NCI-H1092 treated with DMSO at 0.1 percent for 48 hours (cell line): ENCODE data around the gene EFCAB6.

Source experiments
- DNase-seq: peaks from one replicate; lab custom pipeline; 2025; lab: John Stamatoyannopoulos, UW

EFCAB6 gene

DNA sequence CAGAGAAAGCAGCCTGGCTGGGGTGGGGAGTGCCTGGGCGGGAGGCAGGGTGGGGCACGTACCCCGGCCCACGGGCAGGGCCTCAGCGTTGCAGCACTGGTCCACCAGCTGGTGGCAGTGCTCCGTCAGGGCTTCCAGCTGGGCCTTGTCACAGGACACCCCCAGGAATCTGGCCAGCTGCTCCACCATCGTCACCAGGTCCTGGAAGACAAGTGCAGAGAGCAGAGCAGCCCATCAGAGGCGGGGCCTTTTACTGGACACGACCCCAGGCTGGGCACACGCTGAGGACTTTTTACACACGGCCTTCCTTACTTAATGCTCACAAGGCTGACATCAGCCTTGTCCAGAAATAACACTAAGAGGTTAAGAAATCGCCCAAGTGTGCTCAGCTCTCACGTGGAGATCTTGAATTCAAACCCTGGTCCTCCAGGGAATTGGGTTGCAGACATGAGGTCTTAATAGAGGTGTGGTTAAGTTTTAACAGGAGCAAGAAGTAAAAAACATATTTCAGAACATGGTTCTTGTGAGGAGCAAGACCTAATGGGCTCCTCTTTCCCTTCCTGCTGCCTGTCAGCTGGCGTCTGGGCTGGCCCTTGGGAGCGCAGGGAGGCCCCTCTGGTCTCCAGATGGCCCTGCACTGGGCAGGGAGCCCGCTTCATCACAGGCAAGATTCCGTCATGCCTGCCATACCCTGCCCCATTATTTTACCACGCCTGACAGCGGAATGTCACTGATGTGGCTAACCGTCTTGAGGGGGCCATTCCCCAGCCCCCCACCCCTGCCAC, 17.1 kb upstream of the EFCAB6 start:
- DNase-seq = no peak

DNA sequence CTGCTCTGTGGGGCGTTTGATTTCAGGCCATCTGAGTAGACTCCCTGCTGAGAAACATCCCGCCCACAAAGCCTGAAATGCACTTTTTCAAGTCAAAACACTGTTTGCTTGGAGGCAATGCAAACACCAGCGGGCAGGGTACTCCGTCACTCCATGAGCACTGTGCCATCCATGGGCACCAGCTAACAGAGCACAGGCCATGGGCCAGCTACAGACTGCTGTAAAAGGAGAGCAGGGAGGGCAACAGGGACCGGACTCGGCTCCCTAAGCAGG, 16.6 kb upstream of the EFCAB6 start:
- DNase-seq = no peak

DNA sequence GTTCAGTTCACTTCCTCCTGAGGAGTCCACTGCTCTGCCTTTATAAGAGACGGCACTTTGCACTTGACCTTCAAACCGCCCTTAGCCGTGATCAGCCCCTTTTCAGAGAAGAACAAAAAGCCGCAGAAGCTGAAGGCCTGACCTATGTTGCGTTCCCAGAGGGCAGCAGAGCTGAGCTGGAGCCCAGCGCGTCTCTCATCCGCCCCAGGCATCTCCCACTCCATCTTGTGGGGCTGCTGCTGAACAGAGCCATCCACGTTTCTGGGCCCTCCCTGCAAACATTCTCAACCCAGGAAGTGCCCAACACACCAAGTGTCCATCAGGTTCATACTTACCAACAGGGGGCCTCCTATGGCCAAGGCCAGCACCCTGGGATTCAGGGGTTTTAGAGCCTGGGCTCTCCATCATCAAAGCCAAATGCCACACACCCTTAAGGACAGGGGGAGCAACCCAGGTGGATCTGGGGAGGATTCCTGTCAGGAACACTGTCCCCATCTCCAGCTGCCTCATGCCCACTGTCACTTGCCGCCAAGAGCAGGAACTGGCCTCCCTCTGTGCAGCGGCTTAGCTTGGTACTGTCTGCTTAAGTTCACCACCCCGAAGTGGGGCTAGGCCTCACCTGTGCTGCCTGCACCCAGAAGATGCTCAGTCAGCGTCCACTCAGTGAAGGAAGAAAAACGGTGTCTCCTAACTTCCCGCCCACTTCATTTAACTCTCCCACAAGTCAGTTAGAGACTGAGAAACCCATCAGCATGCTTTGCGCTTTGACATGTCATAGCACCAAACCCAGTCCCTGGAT, 16.0 kb upstream of the EFCAB6 start:
- no peak for DNase-seq

DNA sequence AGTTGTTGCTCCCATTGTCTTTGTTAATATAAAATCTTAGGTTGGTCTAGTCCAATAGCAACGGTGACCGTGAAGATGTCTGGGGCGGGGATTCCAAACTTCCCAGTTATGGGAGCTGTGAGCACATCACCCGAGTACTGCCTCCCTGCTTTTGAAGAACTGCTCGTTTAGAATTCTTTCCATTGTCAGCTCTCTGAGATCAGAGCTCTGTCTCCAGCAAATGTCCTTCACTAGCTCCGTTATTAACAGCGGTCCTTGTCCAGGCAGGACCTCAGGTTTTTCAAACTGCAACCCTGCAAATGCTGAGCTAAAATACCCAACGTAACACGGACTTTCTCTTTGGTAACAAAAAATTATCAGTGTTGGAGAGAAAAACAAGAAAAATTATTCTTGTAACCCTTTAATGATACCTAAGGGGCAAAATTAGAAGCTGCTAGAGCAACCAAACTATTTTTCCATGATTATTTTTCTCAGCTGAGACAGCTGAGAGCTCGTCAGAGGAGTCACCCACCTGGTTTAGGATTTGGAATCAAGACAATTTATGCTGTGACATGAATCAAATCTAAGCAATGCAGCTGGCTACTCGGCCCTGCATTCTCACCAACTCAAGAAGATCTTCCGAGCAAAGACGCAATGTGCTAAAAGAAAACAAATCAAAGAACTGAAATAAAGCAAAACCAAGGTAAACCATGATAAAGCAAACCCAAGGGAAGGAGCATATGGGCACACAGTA, 15.1 kb upstream of the EFCAB6 start:
- no peak for DNase-seq

DNA sequence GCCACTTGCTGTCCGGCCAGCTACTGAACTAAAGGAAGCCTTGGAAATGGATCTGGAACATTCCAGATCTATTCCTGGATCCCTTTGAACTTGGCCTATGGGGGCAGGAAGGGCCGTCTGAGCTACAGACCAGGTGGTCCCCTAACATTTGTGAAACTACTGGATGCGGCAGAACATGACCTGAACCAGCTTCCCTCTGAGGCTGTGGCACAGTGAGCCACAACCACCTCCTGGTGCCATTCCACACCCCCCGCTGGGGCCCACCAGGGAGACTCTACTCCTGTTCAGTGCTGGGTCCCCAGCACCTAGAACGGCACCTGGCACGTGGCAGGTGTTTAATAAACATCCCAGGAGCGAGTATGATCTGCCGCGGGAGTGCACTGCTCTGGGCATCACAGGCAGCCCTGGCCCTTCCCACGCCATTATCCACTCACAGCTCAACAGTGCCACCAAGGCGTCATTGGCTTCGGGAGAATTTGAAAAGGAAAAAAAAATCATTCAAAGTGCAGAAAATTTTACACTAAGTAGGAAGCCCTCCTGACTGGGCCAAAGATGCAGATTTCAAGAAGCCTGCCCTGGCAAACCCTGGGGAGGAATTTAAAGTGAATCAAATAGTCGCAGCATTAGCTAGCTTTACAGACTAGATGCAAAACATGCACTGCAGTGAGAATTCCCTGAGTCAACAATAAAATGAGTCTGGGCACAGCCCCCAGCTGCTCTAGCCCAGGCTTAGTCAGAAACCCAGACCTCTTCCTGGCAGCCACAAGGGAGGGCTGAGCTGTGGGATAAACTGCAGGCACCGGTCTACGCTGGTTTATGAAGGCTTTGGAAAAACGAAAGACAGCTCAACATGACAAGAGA, 14.3 kb upstream of the EFCAB6 start:
- DNase-seq = no peak

DNA sequence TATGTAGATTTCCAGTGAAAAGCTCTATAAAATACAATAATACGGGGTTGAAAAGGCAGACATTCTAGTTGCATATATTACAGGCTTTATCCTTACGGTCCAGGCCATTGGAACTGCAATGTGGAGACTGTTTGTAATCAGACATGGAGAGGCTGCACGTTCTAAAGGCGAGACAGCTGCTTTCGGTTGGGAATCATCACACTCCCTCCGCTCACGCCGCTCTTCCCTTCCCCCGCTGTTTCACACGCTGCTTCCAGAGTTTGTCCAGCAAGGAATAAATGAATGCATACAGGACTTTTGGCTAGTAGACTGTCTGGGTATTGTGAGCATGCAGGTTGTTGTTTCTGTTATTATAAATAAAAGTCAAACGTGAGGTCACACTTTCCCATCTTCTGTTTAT, 13.5 kb upstream of the EFCAB6 start:
- DNase-seq = no peak

GRCh38 chr22:43824724-43825420, 12.8 kb upstream of the EFCAB6 start:
- DNase-seq = no peak

DNA sequence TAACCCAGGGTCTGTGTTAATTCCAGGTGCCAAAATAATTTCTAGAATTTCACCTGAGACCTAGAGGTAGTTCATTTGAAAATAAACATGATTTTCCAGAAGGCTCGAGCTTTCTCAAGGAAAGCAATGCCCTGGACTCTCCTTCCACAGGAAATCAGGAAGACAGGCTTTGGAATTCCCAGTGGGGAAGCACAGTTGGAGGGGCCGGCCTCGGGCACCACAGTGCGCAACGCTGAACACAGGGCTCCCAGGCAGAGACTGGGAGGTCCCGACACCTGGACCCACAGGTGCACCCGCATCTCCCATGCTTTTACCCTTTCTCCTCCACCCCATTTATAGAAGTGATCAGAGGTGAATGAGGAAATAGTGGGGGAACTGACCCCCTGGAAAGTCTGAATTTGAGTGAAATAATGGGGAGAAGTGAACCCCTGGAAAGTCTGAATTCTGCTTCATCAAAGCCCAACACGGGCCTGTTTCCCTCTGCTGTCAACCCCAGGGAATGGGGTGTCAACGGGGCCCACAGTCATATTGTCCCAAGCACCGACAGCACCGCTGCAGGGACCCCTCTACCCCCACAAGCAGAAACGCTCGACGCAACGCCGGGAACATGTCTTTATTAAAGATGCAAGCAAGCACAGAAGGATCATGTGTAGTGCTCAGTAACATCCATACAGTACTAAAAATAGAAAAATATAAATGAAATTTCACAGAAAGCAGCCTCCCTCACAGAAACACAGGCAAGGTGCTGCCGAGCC, 12.0 kb upstream of the EFCAB6 start:
- DNase-seq = no peak

GRCh38 chr22:43823353-43823908, 11.3 kb upstream of the EFCAB6 start:
- peak; percentile 25 for DNase-seq

- DNase-seq = no peak
Observed at GRCh38 chr22:43821606-43822425, 9.7 kb upstream of the EFCAB6 start.

GRCh38 chr22:43820651-43821305, 8.7 kb upstream of the EFCAB6 start:
- no peak for DNase-seq

- DNase-seq = peak; percentile 28
Observed at GRCh38 chr22:43819931-43820640, 8.0 kb upstream of the EFCAB6 start.

DNA sequence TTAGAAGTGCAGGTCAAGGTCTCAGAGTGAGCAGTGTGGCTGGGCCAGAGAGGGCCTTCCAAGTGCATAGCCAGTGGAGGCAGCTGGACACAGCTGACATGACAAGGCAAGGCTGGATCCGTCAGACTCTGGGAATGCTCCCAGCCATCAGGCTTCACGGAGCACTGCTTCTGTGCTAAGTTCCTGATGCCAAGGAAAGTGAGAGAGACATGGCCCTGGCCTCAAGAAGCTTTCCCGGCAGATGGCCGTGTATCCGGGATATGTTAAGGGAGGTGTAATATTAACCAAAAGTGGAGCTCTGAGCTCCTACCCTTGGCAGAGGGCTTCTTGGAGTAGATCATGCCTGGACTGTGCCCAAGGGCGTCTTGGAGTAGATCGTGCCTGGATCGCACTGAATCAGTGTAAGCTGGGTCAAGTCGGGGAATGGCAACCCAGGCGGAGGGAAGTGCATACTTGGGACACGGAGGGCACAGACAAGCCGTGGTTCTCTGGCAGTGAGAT, 7.4 kb upstream of the EFCAB6 start:
- no peak for DNase-seq

GRCh38 chr22:43818981-43819380, 6.9 kb upstream of the EFCAB6 start:
- no peak for DNase-seq

DNA sequence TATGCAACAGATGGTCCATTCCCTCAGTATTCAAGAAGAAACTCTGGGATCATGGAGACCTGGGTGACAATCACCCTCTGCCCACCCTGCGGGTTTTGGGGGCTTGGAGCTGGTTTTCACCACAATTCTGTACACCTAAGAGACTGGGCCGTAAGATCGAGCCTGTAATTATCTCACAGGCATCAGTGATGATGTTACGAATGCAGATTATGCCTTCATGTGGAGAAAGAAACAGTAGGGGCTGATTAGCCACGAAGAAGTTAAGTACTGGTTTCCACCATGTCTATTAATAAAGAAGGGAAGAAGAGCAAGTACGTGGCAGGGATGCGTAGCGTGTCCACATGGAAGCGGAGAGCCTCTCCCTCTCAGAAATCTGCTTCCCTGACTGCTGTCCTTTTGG, 5.3 kb upstream of the EFCAB6 start:
- DNase-seq = no peak

GRCh38 chr22:43814264-43814663, 2.2 kb upstream of the EFCAB6 start:
- no peak for DNase-seq

- no peak for DNase-seq
Observed at GRCh38 chr22:43812890-43813289, 785 bp upstream of the EFCAB6 start.

- no peak for DNase-seq
Observed at GRCh38 chr22:43811777-43812148, 342 bp downstream of the EFCAB6 start.
